ENCODE results near the gene HLA-DRA. TPM values are rescaled to one million over a fixed set of nuclear protein-coding genes. Genes with fewer than 3 reads are reported as not detected.
"Not testable (repeated sequence)": the region's sequence is repeated elsewhere in the genome, so short reads cannot be mapped to it uniquely, and the experiment has no call there.

HLA-DRA gene
- total RNA-seq, 1 donor from 2014 or later = 158 TPM

DNA sequence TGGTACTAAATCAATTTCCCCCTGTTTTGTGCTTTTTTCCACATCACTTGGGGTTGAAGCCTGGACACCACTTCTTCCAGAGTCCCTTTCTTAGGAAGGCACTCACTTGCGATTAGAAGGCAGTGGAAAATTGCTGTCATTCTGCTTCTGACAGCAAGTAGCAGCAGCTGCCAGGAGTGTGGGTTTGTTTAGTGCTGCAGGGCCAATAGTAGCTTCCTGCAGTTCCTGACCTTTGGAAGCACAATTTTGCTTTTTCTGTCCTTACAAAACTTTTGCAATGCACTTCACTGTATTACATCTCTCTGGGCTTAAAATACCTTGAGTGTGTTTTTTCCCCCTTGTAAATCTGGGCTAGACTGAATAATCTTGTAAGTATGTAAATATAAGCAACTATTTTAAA, 12.5 kb upstream of the HLA-DRA start:
- intact Hi-C loops (cut with DNase I) = loop anchor here (5.0 kb wide), 1 partner anchor 275 kb away; no protein-coding TSS in a partner anchor
- Histone ChIP-seq H3K4me1 (no peaks in the 10 kb centered on the region), H3K27ac (no peak overlapping the region), H3K27me3 (no peaks in the 10 kb centered on the region), H3K9me3 (no peaks in the 10 kb centered on the region), H3K4me3 (no peak overlapping the region), H3K36me3 (no peaks in the 10 kb centered on the region)
- TF ChIP-seq POLR2A (IDR thresholded peaks at IDR 0.05) = no peak
- TF ChIP-seq, protein P1, sequence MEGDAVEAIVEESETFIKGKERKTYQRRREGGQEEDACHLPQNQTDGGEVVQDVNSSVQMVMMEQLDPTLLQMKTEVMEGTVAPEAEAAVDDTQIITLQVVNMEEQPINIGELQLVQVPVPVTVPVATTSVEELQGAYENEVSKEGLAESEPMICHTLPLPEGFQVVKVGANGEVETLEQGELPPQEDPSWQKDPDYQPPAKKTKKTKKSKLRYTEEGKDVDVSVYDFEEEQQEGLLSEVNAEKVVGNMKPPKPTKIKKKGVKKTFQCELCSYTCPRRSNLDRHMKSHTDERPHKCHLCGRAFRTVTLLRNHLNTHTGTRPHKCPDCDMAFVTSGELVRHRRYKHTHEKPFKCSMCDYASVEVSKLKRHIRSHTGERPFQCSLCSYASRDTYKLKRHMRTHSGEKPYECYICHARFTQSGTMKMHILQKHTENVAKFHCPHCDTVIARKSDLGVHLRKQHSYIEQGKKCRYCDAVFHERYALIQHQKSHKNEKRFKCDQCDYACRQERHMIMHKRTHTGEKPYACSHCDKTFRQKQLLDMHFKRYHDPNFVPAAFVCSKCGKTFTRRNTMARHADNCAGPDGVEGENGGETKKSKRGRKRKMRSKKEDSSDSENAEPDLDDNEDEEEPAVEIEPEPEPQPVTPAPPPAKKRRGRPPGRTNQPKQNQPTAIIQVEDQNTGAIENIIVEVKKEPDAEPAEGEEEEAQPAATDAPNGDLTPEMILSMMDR (IDR thresholded peaks at IDR 0.05) = no peak
- no peak for TF ChIP-seq POLR2AphosphoS5 (IDR thresholded peaks at IDR 0.05; ENCODE audit: insufficient read depth in 1 of 2, low read depth in 1 of 2)
- no peak for DNase-seq (ENCODE audit: extremely low spot score in 2 of 2)

DNA sequence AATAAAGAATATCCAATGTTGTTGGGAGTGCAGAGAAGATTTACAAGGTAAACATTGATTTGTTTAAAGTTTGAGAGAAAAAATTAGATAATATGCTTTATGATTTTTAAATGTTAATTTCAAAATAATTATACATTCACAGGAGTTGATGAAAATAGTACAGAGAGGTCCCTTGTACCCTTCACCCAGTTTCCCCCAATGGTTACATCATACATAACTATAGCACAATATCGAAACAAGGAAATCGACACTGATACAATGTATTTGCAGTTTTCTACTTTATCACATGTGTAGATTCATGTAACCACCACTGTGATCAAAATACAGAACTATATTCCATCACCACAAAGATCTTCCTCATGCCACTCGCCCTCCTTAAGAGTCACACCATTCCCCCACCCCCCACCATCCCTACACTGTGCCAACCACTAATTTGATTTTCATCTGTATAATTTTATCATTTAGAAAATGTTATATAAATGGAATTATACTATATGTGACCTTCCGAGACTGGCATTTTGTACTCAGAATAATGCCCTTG, 11.7 kb upstream of the HLA-DRA start:
- Histone ChIP-seq H3K27me3 (no peaks in the 10 kb centered on the region), H3K36me3 (no peaks in the 10 kb centered on the region), H3K9me3 (no peaks in the 10 kb centered on the region), H3K4me1 (no peaks in the 10 kb centered on the region), H3K27ac (no peak overlapping the region), H3K4me3 (no peak overlapping the region)
- no peak for DNase-seq (ENCODE audit: extremely low spot score in 2 of 2)
- intact Hi-C loops (cut with DNase I) = loop anchor here (5.0 kb wide), 1 partner anchor 274 kb away; no protein-coding TSS in a partner anchor
- TF ChIP-seq POLR2AphosphoS5 (IDR thresholded peaks at IDR 0.05; ENCODE audit: insufficient read depth in 1 of 2, low read depth in 1 of 2) (no peak), POLR2A (IDR thresholded peaks at IDR 0.05) (no peak)
- TF ChIP-seq, protein P1 (IDR thresholded peaks at IDR 0.05) = no peak

DNA sequence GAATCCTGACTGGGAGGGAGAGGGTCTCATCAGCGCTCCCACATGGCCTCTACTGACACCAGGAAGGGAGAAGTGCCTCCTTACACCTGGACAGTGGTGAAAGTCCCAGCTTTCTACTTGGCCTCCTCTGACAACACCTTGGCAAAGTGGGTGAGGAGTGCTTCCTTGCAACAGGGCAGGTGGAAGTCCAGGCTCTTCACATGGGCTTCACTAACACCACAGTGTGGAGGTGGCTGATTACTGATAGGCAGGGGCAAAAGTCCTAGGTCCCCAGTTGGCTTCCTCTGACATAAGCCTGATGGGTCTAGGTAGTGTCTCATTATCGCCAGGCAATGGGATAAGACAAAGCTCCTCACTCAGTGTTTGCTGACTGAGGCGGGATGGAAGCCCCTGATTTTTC, 9.5 kb upstream of the HLA-DRA start:
- no peak overlapping the region for H3K4me3 ChIP-seq
- no peak overlapping the region for H3K27ac ChIP-seq
- TF ChIP-seq POLR2A (IDR thresholded peaks at IDR 0.05) = no peak
- TF ChIP-seq, protein P1 (IDR thresholded peaks at IDR 0.05) = no peak
- TF ChIP-seq POLR2AphosphoS5 (IDR thresholded peaks at IDR 0.05; ENCODE audit: insufficient read depth in 1 of 2, low read depth in 1 of 2) = no peak
- no peaks in the 10 kb centered on the region for H3K4me1 ChIP-seq
- no peak for DNase-seq (ENCODE audit: extremely low spot score in 2 of 2)
- intact Hi-C loops (cut with DNase I) = no loop called here
- H3K9me3 ChIP-seq = no peaks in the 10 kb centered on the region
- no peaks in the 10 kb centered on the region for H3K27me3 ChIP-seq
- H3K36me3 ChIP-seq = no peaks in the 10 kb centered on the region

DNA sequence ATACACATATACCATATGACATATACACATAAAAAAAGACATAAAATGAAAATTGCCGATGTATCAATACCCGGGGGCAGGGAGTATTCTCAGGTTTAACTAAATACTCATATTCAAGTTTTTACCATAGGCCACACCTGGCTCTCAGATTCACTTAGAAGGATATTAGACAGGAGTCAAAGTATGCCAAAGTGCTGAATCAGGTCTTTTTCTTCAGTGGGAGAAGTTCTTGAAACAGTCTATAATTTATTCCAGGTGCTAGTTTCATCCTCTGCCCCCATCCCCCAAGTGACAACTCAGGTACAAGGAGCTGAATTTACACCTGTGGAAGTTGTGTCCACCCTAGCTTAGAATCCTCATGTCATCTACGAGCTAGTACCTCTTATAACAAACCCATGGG, 8.5 kb upstream of the HLA-DRA start:
- Histone ChIP-seq H3K9me3 (no peaks in the 10 kb centered on the region), H3K4me3 (no peak overlapping the region), H3K27me3 (no peaks in the 10 kb centered on the region), H3K4me1 (no peaks in the 10 kb centered on the region), H3K27ac (no peak overlapping the region), H3K36me3 (no peaks in the 10 kb centered on the region)
- intact Hi-C loops (cut with DNase I) = no loop called here
- no peak for DNase-seq (ENCODE audit: extremely low spot score in 2 of 2)
- TF ChIP-seq POLR2AphosphoS5 (IDR thresholded peaks at IDR 0.05; ENCODE audit: insufficient read depth in 1 of 2, low read depth in 1 of 2) (no peak), POLR2A (IDR thresholded peaks at IDR 0.05) (no peak)
- TF ChIP-seq, protein P1 (IDR thresholded peaks at IDR 0.05) = no peak

DNA sequence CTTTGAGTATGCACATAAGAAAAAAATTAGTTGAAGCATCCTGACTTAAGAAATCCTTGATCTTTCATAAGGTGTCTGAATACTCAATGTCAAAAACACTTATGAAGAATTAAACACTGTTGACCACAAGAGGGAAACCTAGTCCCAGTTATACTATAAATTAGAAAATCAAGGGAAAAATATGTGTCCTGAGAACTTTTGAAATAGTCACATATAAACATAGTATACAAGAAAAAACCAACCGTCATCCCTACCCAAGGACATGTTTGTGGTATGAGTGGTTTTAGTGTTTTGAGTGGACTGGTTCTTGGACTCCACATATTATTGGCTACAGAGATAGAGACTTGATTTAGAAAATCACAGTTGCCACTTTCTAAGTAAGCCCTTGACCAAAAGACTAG, 7.6 kb upstream of the HLA-DRA start:
- Histone ChIP-seq H3K36me3 (no peaks in the 10 kb centered on the region), H3K27me3 (no peaks in the 10 kb centered on the region), H3K27ac (no peak overlapping the region), H3K4me1 (no peaks in the 10 kb centered on the region), H3K4me3 (no peak overlapping the region), H3K9me3 (no peaks in the 10 kb centered on the region)
- no peak for DNase-seq (ENCODE audit: extremely low spot score in 2 of 2)
- intact Hi-C loops (cut with DNase I) = no loop called here
- no peak for TF ChIP-seq POLR2A (IDR thresholded peaks at IDR 0.05)
- no peak for TF ChIP-seq POLR2AphosphoS5 (IDR thresholded peaks at IDR 0.05; ENCODE audit: insufficient read depth in 1 of 2, low read depth in 1 of 2)
- TF ChIP-seq, protein P1 (IDR thresholded peaks at IDR 0.05) = peak in 2 of 3 experiments; percentile 19 to 48

DNA sequence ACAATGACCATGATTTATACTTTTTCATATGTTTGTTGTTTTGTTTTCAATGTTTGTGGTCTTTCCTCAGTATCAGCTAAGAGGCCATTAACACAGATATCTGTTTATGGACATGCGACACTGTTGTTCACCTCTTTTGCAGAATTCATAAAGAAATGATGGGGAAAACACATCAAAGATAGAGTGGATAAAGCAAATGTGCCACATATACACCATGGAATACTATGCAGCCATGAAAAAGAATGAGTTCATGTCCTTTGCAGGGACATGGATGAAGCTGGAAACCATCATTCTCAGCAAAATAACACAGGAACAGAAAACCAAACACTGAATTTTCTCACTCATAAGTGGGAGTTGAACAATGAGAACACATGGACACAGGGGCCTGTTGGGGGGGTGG, 5.7 kb upstream of the HLA-DRA start:
- H3K36me3 ChIP-seq; H3K9me3 ChIP-seq; intact Hi-C loops (cut with DNase I); H3K27ac ChIP-seq; DNase-seq (ENCODE audit: extremely low spot score in 2 of 2); H3K4me1 ChIP-seq; H3K27me3 ChIP-seq; H3K4me3 ChIP-seq: not testable (repeated sequence)

Measured in vagina (tissue), 2 donors.